ENCODE measurements around the gene COL27A1.

The COL27A1 gene

GRCh38 chr9:114227288-114228015 is 72.1 kb downstream of the COL27A1 start:
- DNase-seq (ENCODE audit: low spot score), result no peak

DNA sequence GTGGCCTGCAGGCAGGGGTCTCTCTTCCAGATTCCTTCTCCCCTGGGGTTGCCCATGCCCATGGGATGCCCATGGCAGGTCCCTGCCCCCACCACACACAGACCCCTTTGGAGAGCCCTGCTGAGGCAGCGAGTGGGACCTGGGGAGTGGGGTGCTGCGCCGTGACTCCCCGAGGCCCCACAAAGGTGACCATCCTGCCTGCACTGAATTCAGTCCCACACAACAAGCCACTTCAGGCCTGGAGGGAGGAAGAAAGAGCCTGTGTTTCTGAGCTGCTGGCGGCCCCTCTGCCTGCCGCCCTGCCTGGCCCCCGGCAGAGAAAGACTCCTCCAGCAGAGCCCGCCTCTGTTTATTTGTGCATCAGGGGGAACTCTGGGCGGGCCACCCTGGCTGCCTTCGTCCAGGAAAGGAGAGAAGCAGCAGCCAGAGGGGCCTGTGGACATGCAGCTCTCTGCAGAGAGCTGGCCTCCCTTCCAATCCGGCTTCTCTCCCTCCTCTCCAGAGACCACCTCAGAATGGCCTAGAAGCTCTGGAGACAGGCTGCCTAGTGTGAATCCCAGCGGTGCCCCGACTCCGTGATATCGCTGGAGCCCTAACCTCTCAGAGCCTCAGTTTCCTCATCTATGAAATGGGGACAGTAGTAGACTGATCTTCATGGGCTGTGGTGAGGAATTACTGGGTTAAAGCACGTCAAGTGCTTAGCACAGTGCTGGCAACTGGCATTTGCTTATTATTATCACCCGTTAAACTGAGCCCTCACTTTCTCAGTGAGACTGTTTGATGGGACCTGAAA is 72.9 kb downstream of the COL27A1 start:
- DNase-seq (ENCODE audit: low spot score), result no peak

DNA sequence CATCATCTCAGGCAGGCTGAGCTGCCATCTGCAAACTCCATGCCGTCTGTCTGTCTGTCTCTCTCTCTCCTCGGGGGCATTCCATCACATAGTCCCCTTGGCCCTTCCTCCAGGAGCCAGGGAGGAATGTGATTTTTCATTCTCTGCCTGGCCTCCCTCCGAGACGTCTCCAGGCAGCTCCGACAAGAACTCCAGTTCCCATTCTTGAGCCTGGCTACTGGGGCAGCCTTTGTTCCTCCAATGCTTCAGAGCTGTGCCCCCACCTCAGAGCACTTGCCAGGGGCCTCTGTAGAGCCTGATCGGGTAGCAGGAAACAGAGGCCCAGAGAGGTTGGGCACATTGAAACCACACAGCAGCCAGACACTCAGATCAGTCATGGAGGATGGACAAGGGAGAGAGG is 74.0 kb downstream of the COL27A1 start:
- DNase-seq (ENCODE audit: low spot score), result no peak

DNA sequence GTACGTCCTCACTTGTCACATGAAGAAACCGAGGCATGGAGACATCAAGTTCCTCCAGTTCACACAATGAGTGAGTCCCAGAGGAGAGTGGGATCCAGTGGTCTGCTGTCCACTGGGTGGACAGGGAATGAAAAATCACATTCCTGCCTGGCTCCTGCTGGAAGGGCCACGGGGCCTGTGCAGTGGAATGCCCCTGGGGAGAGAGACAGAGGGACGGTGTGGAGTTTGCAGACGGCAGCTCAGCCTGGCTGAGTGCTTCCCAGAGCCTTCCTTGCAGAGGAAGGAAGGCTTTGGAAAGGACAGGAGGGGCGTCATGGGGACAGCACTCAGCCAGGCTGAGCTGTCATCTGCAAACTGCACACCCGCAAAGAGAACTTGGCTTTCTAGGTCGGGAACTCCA is 74.7 kb downstream of the COL27A1 start:
- no peak for DNase-seq (ENCODE audit: low spot score)

- no peak for DNase-seq (ENCODE audit: low spot score)
These were observed 75.9 kb downstream of the COL27A1 start for GRCh38 chr9:114231273-114231672.

- DNase-seq (ENCODE audit: low spot score), result no peak
These were observed 76.5 kb downstream of the COL27A1 start for GRCh38 chr9:114231719-114232449.

DNA sequence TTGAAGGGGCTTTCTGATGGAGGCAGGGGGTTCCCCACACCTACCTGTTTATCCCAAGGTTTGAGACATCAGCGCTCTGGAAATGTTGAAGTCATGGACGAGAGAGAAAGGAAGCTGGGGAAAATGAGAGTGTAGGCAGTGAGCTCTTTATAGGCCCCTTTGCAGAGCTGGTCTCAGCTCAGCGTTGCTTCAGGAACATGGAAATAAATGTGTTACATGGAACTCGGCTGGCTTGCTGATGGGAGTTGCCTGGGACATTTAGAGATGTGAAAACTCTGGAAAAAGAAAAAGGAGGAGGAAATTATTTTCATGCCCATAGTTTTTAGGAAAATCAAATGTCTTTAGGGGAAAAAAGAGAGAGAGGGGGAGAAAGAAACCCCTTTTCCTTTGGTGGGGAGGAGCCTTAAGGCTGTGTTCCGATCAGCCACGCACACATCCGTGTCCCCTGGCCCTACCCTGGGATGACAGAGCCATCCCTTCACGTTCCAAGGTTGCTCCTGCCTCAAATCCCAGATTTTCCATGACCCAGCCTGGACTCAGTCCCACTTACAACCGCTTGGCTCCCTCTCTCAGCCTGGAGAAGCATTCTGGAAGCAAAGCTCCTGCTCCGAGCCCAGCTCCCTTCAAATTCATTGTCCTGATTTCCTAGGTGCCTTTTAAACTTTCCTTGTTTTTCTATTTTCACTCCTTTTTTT is 78.3 kb downstream of the COL27A1 start:
- no peak for DNase-seq (ENCODE audit: low spot score)

- DNase-seq (ENCODE audit: low spot score), result no peak
These were observed 79.8 kb downstream of the COL27A1 start for GRCh38 chr9:114235033-114235661.

- DNase-seq (ENCODE audit: low spot score), result no peak
These were observed 81.2 kb downstream of the COL27A1 start for GRCh38 chr9:114236391-114237138.

- DNase-seq (ENCODE audit: low spot score), result no peak
These were observed 81.9 kb downstream of the COL27A1 start for GRCh38 chr9:114237247-114237646.

DNA sequence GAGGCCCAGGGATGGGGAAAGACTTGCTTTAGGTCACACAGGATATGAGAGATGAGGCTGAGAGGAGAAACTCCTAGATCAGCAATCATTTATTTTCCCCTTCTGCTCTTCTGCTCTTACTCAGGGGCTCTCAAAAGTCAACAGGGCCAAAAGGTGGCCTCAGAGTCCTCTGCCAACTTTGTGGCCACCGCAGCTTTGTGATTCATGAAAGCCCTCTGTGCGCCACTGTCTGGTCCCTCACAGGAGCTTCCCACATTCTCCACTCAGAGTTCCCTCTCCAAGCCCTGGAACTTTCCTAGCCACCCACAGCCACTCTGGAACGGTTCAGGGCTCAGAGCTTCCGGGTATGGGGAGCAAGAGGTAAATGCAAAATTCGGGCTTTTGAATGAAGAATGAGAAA is 82.4 kb downstream of the COL27A1 start:
- no peak for DNase-seq (ENCODE audit: low spot score)

DNA sequence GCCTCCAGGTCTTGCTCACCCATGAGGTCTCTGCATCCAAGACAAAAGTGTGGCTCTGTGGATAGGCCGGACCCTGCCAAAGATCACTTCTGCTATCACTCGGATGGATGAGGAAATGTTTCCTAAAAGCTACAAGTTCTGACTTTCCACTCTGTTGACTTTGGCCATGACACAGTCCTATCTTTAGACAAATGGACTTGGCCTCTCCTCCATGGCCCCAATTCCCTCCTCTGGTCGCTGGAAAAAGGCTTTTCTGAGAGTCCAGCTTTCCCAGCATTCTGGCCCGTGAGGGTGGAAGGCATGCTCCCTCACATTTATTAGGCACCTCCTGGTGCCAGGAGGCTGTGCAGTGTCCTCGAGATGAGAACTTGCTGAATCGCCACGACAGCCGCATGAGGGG is 83.1 kb downstream of the COL27A1 start:
- DNase-seq (ENCODE audit: low spot score), result peak; percentile 65

DNA sequence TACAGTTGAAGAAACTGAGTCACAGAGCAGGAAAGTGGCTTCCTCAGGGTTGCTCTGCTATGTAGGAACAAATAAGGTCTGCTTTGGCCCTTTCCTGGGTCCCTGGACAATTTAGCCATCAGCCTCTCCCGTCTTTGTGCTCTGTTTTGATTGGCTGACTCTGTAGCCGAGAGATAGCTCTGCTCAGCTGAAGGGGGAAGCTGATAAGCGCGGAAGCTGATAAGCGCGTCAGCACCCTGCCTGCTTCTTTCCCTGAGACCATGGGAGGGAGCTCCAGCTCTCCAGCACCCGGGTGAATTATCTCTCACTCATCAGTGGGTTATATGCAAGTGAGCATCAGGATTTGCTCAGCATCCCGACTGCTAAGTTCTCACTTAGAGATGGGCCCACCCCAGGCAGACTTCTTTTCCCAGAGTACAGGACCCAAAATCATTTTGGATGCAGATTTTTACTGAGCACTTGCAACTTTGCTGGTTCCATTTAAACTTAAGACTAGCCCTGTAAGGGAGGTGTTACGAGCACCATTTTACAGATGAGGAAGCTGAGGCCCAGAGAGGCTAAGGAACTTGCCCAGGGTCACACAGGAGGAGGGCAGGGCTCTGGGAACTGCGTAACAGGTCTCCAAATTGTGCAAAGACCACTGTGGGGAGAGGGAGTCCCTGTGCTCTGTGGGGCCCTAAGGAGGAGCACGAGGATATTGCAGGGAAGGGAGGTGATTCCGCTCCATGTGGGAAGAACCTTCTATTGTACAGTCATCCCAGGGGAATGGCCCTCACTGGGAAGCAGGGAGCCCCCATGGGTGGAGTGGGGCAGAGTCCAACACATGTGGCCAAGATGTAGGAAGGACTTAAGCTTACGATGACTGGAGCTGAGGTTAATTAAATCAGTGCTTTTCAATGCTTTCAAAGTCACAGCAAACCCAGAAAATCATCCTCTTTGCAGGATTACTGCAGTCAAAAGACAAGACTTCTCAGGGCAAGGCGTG is 83.8 kb downstream of the COL27A1 start:
- peak; percentile 83 for DNase-seq (ENCODE audit: low spot score)

DNA sequence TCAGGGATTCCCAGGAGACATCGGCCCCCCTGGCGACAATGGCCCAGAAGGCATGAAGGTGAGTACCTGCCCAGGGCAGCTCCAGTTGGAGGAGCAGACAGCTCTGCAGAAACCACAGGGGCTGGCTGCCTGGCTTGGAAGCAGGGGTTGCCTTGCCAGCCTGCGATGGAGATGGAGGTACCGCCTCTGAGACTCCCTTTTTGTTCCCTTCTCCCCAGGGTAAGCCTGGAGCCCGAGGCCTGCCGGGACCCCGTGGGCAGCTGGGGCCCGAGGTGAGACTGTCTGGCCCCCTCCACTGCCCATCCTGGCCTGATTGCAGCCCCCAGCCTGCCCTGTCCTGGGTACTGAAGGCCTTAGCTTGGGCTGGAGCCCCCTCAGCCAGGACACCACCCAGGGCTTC is 84.9 kb downstream of the COL27A1 start:
- no peak for DNase-seq (ENCODE audit: low spot score)

DNA sequence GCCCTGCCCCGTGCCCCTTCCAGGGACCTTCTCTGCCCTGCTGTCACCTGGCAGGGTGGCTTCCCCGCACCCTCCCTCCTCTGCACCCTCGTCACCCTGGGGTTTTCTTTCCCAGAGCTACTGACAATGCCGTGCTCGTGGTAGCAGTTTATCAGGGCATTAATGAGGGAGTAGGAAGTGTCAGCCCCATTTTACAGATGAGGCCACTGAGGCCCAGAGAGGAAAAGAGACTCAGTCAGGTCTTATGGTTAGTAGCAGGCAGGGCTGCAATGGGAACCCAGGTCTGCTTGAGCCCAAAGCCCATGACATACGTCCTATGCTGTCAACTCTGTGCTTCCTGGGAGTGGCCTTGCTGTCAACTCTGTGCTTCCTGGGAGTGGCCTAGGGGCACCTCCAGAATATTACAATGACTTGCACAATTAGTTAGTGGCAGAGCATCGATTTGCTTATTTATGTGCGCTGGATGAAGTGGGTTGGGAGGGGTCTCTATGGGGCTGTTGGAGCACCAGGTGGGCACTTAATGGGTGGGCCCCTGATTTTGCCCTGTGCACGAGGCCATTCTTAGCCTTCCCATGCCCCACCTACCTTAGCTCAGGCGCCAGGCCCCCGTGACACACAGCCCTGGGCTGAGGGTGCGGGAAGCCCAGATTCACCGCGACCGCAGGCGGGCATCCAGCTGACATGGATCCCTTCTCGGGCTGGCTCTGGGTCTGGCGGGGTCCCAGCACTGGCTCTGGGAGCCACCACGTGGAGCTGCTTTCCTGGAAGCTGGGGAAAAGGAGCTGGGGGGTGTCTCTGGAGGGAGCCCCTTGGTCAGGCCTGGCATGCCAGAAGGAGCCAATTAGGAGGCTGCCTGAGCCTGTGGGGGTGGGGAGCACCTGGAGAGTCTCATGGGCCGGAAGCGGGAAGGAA is 85.6 kb downstream of the COL27A1 start:
- no peak for DNase-seq (ENCODE audit: low spot score)

DNA sequence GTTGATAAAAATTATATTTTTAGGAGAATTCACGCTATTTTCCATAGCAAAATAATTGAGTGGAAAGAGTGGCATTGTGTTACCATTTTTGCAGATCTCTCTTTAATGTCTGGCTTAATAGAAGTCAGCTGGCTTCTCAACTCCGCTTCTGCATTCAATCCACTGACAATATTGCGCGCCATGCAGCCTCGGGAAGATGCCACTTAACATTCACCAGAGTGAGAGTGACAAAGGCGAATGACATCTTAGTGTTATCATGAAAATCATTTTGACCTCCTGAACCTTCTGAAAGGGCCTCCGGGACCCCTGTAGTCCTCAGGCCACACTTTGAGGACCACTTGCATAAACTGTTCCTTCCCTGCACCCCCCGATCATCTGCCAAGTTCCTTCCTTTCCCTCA is 87.5 kb downstream of the COL27A1 start:
- no peak for DNase-seq (ENCODE audit: low spot score)

DNA sequence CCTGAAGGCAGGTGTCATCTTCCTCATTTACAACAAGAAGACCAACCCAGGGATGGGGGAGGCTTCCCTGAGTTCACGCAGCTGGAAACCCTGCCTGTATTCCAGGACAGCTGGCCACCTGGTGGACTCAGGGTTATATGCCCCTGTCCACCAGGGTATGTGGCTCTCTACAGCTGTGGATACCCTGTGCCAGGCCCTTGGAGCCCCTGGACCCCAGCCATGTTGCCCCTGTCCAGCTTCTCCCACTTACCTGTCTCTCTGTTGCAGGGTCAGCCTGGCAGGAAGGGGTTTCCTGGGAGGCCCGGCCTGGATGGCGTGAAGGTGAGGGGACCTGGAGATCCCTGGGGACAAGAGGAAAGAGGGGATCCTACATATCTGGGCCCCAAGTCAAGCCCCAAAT is 87.9 kb downstream of the COL27A1 start:
- no peak for DNase-seq (ENCODE audit: low spot score)

DNA sequence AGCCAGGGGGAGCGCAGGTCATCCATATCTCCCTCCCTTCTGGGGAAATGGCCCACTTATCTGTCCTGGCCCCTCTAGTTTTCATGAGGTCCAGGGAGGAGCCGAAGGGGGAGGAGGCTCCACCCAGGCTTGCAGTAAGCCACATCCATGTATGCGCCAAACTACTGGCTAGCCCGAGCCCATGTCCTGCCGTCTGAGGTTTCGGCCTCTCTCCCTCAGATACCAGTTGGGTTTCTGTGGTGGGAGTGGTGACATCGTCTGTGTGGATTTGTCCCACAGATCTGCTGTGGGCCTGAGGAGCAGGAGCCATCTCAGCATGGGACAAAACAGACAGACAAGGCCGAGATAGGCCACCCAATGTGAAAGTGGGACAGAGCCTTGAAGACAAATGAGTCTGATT is 89.2 kb downstream of the COL27A1 start:
- DNase-seq (ENCODE audit: low spot score), result no peak

- DNase-seq (ENCODE audit: low spot score), result no peak
These were observed 91.2 kb downstream of the COL27A1 start for GRCh38 chr9:114246558-114246957.
